Measurements from ENCODE around the gene FSHB.
"Not testable (repeated sequence)": the region's sequence is repeated elsewhere in the genome, so short reads cannot be mapped to it uniquely, and the experiment has no call there.

FSHB gene

GRCh38 chr11:30261821-30262220, 31.0 kb downstream of the FSHB start:
- DNase-seq (ENCODE audit: low read depth in 1 of 2, low spot score in 1 of 2) = no peak

- not testable (repeated sequence) for DNase-seq (ENCODE audit: low read depth in 1 of 2, low spot score in 1 of 2)
These were observed 37.8 kb downstream of the FSHB start for GRCh38 chr11:30268638-30269037.

- no peak for DNase-seq (ENCODE audit: low read depth in 1 of 2, low spot score in 1 of 2)
These were observed 39.9 kb downstream of the FSHB start for GRCh38 chr11:30270671-30271070.

- DNase-seq (ENCODE audit: low read depth in 1 of 2, low spot score in 1 of 2) = no peak
These were observed 46.4 kb downstream of the FSHB start for GRCh38 chr11:30277176-30277575.

- DNase-seq (ENCODE audit: low read depth in 1 of 2, low spot score in 1 of 2) = no peak
These were observed 49.0 kb downstream of the FSHB start for GRCh38 chr11:30279796-30280195.

- DNase-seq (ENCODE audit: low read depth in 1 of 2, low spot score in 1 of 2) = no peak
These were observed 50.9 kb downstream of the FSHB start for GRCh38 chr11:30281476-30282288.

GRCh38 chr11:30282289-30282631, 51.4 kb downstream of the FSHB start:
- DNase-seq (ENCODE audit: low read depth in 1 of 2, low spot score in 1 of 2) = no peak
